Tibial artery (tissue), 4 donors: ENCODE measurements around the gene PAM.

Experiments used
- DNase-seq, 2 donors: peaks; one replicate each; pipeline ENCODE4 v3.0.0-alpha.2; 2019
- H3K27ac ChIP-seq, 2 donors: fragments of 200-600 bp; sonication (generic) in 1 of 2; 1 replicate in 1 of 2; 2 replicates in 1 of 2; pipeline ENCODE4 v1.5.1; 2018 to 2019; ENCODE audit warnings: mild to moderate bottlenecking in 1 of 2
- H3K27me3 ChIP-seq, 2 donors: fragments of 200-600 bp; sonication (generic) in 1 of 2; one replicate each; pipeline versions ENCODE4 v1.5.1 to v1.6.0; 2016 to 2019
- H3K36me3 ChIP-seq, 3 donors: fragments of 200-600 bp; sonication (generic) in 2 of 3; one replicate each; pipeline ENCODE4 v1.5.1; 2016 to 2019; ENCODE audit warnings: mild to moderate bottlenecking in 2 of 3
- H3K4me1 ChIP-seq, 4 donors: fragments of 200-600 bp; sonication (generic) in 2 of 4; 1 replicate in 3 of 4; 2 replicates in 1 of 4; pipeline ENCODE4 v1.5.1; 2016 to 2019
- H3K4me3 ChIP-seq, 2 donors: fragments of 200-600 bp; sonication (generic) in 1 of 2; 1 replicate in 1 of 2; 2 replicates in 1 of 2; pipeline ENCODE4 v1.5.1; 2018 to 2019; ENCODE audit warnings: mild to moderate bottlenecking in 2 of 2
- H3K9me3 ChIP-seq, 3 donors: fragments of 200-600 bp; sonication (generic) in 1 of 3; one replicate each; pipeline ENCODE4 v1.5.1; 2016 to 2019
- intact Hi-C: fragments of 100-400 bp; cut with DNase I; formaldehyde crosslinking; loops from one replicate; pipeline ENCODE4 v1.15.0; 2023; ENCODE audit warnings: low total_unique reads
- TF ChIP-seq, protein P1 (sequence below), 2 experiments: fragments of 200-600 bp in 1 of 2; fragments of 450-650 bp in 1 of 2; IDR thresholded peaks; one replicate each; pipeline ENCODE4 v1.5.1; 2017 to 2019; ENCODE audit warnings: antibody characterized with exemption in 2 of 2, mild to moderate bottlenecking in 1 of 2, moderate library complexity in 1 of 2

The PAM gene

GRCh38 chr5:102782217-102782872 is 27.2 kb downstream of the PAM start:
- Histone ChIP-seq H3K27me3 (no peaks in the 10 kb centered on the region), H3K9me3 (no peaks in the 10 kb centered on the region), H3K4me3 (no peak overlapping the region), H3K27ac (peak overlapping the region; percentile 61 to 64), H3K36me3 (no peaks in the 10 kb centered on the region), H3K4me1 (peaks cover 0 to 70% (median 23%) of the 10 kb centered on the region in 4 donors)
- intact Hi-C loops, result loop anchor here (5.0 kb wide), 1 partner anchor 255 kb away; no protein-coding TSS in a partner anchor
- no peak for DNase-seq
- TF ChIP-seq, protein P1, sequence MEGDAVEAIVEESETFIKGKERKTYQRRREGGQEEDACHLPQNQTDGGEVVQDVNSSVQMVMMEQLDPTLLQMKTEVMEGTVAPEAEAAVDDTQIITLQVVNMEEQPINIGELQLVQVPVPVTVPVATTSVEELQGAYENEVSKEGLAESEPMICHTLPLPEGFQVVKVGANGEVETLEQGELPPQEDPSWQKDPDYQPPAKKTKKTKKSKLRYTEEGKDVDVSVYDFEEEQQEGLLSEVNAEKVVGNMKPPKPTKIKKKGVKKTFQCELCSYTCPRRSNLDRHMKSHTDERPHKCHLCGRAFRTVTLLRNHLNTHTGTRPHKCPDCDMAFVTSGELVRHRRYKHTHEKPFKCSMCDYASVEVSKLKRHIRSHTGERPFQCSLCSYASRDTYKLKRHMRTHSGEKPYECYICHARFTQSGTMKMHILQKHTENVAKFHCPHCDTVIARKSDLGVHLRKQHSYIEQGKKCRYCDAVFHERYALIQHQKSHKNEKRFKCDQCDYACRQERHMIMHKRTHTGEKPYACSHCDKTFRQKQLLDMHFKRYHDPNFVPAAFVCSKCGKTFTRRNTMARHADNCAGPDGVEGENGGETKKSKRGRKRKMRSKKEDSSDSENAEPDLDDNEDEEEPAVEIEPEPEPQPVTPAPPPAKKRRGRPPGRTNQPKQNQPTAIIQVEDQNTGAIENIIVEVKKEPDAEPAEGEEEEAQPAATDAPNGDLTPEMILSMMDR (IDR thresholded peaks at IDR 0.05), result no peak

GRCh38 chr5:102787134-102787533 is 32.0 kb downstream of the PAM start:
- Histone ChIP-seq H3K9me3 (no peaks in the 10 kb centered on the region), H3K4me3 (no peak overlapping the region), H3K27ac (no peak overlapping the region), H3K27me3 (no peaks in the 10 kb centered on the region), H3K36me3 (no peaks in the 10 kb centered on the region), H3K4me1 (peaks cover 0 to 58% (median 4%) of the 10 kb centered on the region in 4 donors)
- no peak for DNase-seq
- intact Hi-C loops, result no loop called here
- TF ChIP-seq, protein P1 (IDR thresholded peaks at IDR 0.05), result no peak

- H3K9me3 ChIP-seq, result no peaks in the 10 kb centered on the region
- no peaks in the 10 kb centered on the region for H3K36me3 ChIP-seq
- H3K27me3 ChIP-seq, result no peaks in the 10 kb centered on the region
- H3K27ac ChIP-seq, result no peak overlapping the region
- H3K4me1 ChIP-seq, result peaks cover 0 to 48% (median 2%) of the 10 kb centered on the region in 4 donors
- no peak for DNase-seq
- TF ChIP-seq, protein P1 (IDR thresholded peaks at IDR 0.05), result no peak
- intact Hi-C loops, result no loop called here
- H3K4me3 ChIP-seq, result no peak overlapping the region
Observed at GRCh38 chr5:102788788-102789187, 33.7 kb downstream of the PAM start.

DNA sequence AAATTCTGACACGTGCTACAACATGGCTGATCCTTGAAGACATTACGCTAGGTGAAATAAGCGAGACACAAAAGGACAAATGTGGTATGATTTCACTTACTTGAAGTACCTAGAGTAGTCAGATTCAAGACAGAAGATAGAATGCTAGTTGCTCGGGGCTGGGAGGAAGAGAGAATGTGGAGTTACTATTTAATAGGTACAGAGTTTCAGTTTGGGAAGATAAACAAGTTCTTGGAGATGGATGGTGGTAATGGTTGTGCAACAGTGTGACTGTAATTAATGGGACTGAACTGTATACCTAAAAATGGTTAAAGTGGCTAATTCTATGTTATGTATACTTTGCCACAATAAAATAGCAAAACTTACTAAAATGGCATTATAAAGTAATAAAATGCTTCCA is 34.4 kb downstream of the PAM start:
- H3K27me3 ChIP-seq, result no peaks in the 10 kb centered on the region
- H3K4me1 ChIP-seq, result peaks cover 0 to 52% (median 2%) of the 10 kb centered on the region in 4 donors
- intact Hi-C loops, result no loop called here
- H3K4me3 ChIP-seq, result no peak overlapping the region
- TF ChIP-seq, protein P1 (IDR thresholded peaks at IDR 0.05), result no peak
- no peaks in the 10 kb centered on the region for H3K36me3 ChIP-seq
- no peaks in the 10 kb centered on the region for H3K9me3 ChIP-seq
- H3K27ac ChIP-seq, result no peak overlapping the region
- DNase-seq, result no peak

GRCh38 chr5:102790748-102791147 is 35.6 kb downstream of the PAM start:
- Histone ChIP-seq H3K36me3 (no peaks in the 10 kb centered on the region), H3K27me3 (no peaks in the 10 kb centered on the region), H3K4me3 (no peak overlapping the region), H3K27ac (no peak overlapping the region), H3K4me1 (peaks cover 0 to 57% (median 6%) of the 10 kb centered on the region in 4 donors), H3K9me3 (no peaks in the 10 kb centered on the region)
- DNase-seq, result no peak
- intact Hi-C loops, result no loop called here
- TF ChIP-seq, protein P1 (IDR thresholded peaks at IDR 0.05), result no peak
